CD4-positive, alpha-beta T cell (primary cell): ENCODE measurements around the gene ZNF440. TPM values are rescaled to one million over a fixed set of nuclear protein-coding genes. Genes with fewer than 3 reads are reported as not detected.

Experiments used
- ATAC-seq: fragments of 200-7000 bp; cut with Tn5 transposase; one replicate; pipeline ENCODE4 v1.10.0; 2022; ENCODE audit warnings: mild to moderate bottlenecking; ENCODE audit not compliant: poor library complexity
- CTCF ChIA-PET: fragments of 350-600 bp; sonication (Branson Sonifier 250); formaldehyde crosslinking; loops from one replicate; lab custom pipeline; 2021; ENCODE audit warnings: antibody characterized with exemption, inconsistent platforms; lab: Charles Lee
- POLR2A ChIA-PET: fragments of 350-600 bp; sonication (Branson Sonifier 250); formaldehyde crosslinking; loops from one replicate; lab custom pipeline; 2021; ENCODE audit warnings: antibody characterized with exemption, inconsistent platforms; lab: Charles Lee
- DNase-seq, 14 experiments: peaks; one replicate each; pipeline ENCODE4 v3.0.0-alpha.2; 2013 to 2020; ENCODE audit warnings: mixed read lengths in 2 of 14
- H3K27ac ChIP-seq, 2 donors: one replicate each; pipeline versions ENCODE4 v1.5.1 to v1.7.0; 2013; ENCODE audit warnings: low read length in 2 of 2, low read depth in 1 of 2, mild to moderate bottlenecking in 1 of 2
- H3K27me3 ChIP-seq, 2 experiments: 1 replicate in 1 of 2; 2 replicates in 1 of 2; pipeline versions ENCODE4 v1.6.1 to v1.7.0; 2013; ENCODE audit warnings: low read length in 2 of 2, control low read depth in 1 of 2, mild to moderate bottlenecking in 1 of 2, moderate library complexity in 1 of 2; ENCODE audit not compliant: insufficient read depth in 2 of 2, control insufficient read depth in 1 of 2
- H3K36me3 ChIP-seq: one replicate; pipeline ENCODE4 v1.6.1; 2013; ENCODE audit warnings: low read length, control low read depth; ENCODE audit not compliant: insufficient read depth
- H3K4me1 ChIP-seq: one replicate; pipeline ENCODE4 v1.6.1; 2013; ENCODE audit warnings: low read length, control low read depth; ENCODE audit not compliant: insufficient read depth
- H3K4me3 ChIP-seq: one replicate; pipeline ENCODE4 v1.5.1; 2013; ENCODE audit warnings: mild to moderate bottlenecking, low read length, moderate library complexity
- H3K9me3 ChIP-seq, 2 experiments: 1 replicate in 1 of 2; 2 replicates in 1 of 2; pipeline versions ENCODE4 v1.6.1 to v1.7.0; 2013; ENCODE audit warnings: low read length in 2 of 2, mild to moderate bottlenecking in 2 of 2, control low read depth in 1 of 2, moderate library complexity in 1 of 2; ENCODE audit not compliant: control insufficient read depth in 1 of 2, insufficient read depth in 1 of 2
- H3K27ac Mint-ChIP-seq: one replicate; pipeline ENCODE4 v1.8.0; 2020; ENCODE audit warnings: mixed read lengths
- H3K27me3 Mint-ChIP-seq: one replicate; pipeline ENCODE4 v1.8.0; 2021; ENCODE audit warnings: mixed read lengths
- H3K36me3 Mint-ChIP-seq: one replicate; pipeline ENCODE4 v1.8.0; 2021; ENCODE audit warnings: low read depth, mixed read lengths
- H3K4me1 Mint-ChIP-seq: one replicate; pipeline ENCODE4 v1.8.0; 2021; ENCODE audit warnings: low read depth, mixed read lengths
- H3K4me3 Mint-ChIP-seq: one replicate; pipeline ENCODE4 v1.8.0; 2020; ENCODE audit warnings: mild to moderate bottlenecking, mixed read lengths
- H3K9me3 Mint-ChIP-seq: one replicate; pipeline ENCODE4 v1.8.0; 2020; ENCODE audit warnings: mixed read lengths
- intact Hi-C, 2 experiments: fragments of 100-400 bp; cut with DNase I in 1 of 2; cut with micrococcal nuclease in 1 of 2; formaldehyde crosslinking; loops; one replicate each; pipeline versions ENCODE4 v1.15.1 to v1.9.0; 2023 to 2025; cut with DNase I, micrococcal nuclease
- total RNA-seq, 174 experiments: library from RNA in 2 of 174; stranded (reverse) in 2 of 174; gene quantifications; one replicate each; pipeline ENCODE4 v1.2.3 and lab custom pipeline; 2021 to 2026
- TF ChIP-seq, protein P1 (sequence below): fragments of 200-600 bp; IDR thresholded peaks from one replicate; pipeline ENCODE4 v1.8.0; 2022; ENCODE audit warnings: antibody characterized with exemption, mild to moderate bottlenecking

ZNF440 gene
- total RNA-seq, 2 experiments from 2014 or later = 5.8 to 6.8 TPM

GRCh38 chr19:11881151-11881800, 67.2 kb downstream of the ZNF440 start:
- intact Hi-C loops = loop anchor here (1.0 to 10.0 kb wide), 11 partner anchors 42 to 454 kb away; partner anchors contain the start of genes ZNF563 (in 1 of the 2) and ZNF763 (in 1 of the 2)
- TF ChIP-seq, protein P1, sequence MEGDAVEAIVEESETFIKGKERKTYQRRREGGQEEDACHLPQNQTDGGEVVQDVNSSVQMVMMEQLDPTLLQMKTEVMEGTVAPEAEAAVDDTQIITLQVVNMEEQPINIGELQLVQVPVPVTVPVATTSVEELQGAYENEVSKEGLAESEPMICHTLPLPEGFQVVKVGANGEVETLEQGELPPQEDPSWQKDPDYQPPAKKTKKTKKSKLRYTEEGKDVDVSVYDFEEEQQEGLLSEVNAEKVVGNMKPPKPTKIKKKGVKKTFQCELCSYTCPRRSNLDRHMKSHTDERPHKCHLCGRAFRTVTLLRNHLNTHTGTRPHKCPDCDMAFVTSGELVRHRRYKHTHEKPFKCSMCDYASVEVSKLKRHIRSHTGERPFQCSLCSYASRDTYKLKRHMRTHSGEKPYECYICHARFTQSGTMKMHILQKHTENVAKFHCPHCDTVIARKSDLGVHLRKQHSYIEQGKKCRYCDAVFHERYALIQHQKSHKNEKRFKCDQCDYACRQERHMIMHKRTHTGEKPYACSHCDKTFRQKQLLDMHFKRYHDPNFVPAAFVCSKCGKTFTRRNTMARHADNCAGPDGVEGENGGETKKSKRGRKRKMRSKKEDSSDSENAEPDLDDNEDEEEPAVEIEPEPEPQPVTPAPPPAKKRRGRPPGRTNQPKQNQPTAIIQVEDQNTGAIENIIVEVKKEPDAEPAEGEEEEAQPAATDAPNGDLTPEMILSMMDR = peak; percentile 74
- Histone ChIP-seq H3K9me3 (peaks cover 0 to 21% of the 10 kb centered on the region in 2 experiments), H3K4me3 (no peak overlapping the region), H3K36me3 (no peaks in the 10 kb centered on the region), H3K27me3 (no peaks in the 10 kb centered on the region), H3K4me1 (peaks cover 4% of the 10 kb centered on the region), H3K27ac (no peak overlapping the region)
- DNase-seq (peak; percentile 39 to 82 (median 54)), ATAC-seq (peak; percentile 60)
- POLR2A ChIA-PET = no interaction called here
- Mint-ChIP-seq H3K27ac (no peak overlapping the region), H3K4me1 (no peaks in the 10 kb centered on the region), H3K9me3 (no peaks in the 10 kb centered on the region), H3K27me3 (no peaks in the 10 kb centered on the region), H3K36me3 (no peaks in the 10 kb centered on the region), H3K4me3 (no peak overlapping the region)
- CTCF ChIA-PET = interaction anchor here (0.6 to 2.3 kb wide), 6 partner anchors 11 to 259 kb away, joined by 3 to 14 read pairs (median 6); partner anchors contain the start of gene ZNF20

GRCh38 chr19:11882606-11883005, 68.5 kb downstream of the ZNF440 start:
- no peak overlapping the region for H3K27ac Mint-ChIP-seq
- no peak overlapping the region for H3K27ac ChIP-seq
- TF ChIP-seq, protein P1 = no peak
- ChIA-PET CTCF (interaction anchor here (0.6 to 2.2 kb wide), 4 partner anchors 41 to 291 kb away, joined by 4 to 11 read pairs (median 5); no protein-coding TSS in a partner anchor), POLR2A (interaction anchor here (0.7 kb wide), 1 partner anchor 258 kb away, joined by 3 read pairs; the partner anchor contains the start of gene ZNF20)
- peaks cover under 1% of the 10 kb centered on the region for H3K36me3 Mint-ChIP-seq
- ATAC-seq = no peak
- intact Hi-C loops = loop anchor here in 1 of 2 experiments (5.0 to 10.0 kb wide), 2 partner anchors 175 to 452 kb away; partner anchors contain the start of gene ZNF563
- H3K4me1 Mint-ChIP-seq = peaks cover 5% of the 10 kb centered on the region
- H3K9me3 ChIP-seq = peaks cover 0 to 30% of the 10 kb centered on the region in 2 experiments
- peaks cover 10% of the 10 kb centered on the region for H3K4me1 ChIP-seq
- no peaks in the 10 kb centered on the region for H3K27me3 ChIP-seq
- H3K36me3 ChIP-seq = no peaks in the 10 kb centered on the region
- no peak overlapping the region for H3K4me3 Mint-ChIP-seq
- no peak for DNase-seq
- H3K4me3 ChIP-seq = no peak overlapping the region
- H3K27me3 Mint-ChIP-seq = no peaks in the 10 kb centered on the region
- no peaks in the 10 kb centered on the region for H3K9me3 Mint-ChIP-seq

Other genes with a start within 250 kb of the ZNF440 start
- 10 to 100 TPM; 13.4 to 15.3 TPM for gene ACP5, start 236.6 kb upstream of the ZNF440 start, total RNA-seq
- gene ZNF627, start 216.8 kb upstream of the ZNF440 start, total RNA-seq = 10 to 100 TPM; 11.7 to 12.7 TPM
- gene ZNF823, start 75.3 kb upstream of the ZNF440 start, total RNA-seq = 1 to 10 TPM; 1.7 to 2.2 TPM
- gene ZNF441, start 47.3 kb upstream of the ZNF440 start, total RNA-seq = 1 to 10 TPM; 2.6 to 4.1 TPM
- gene ZNF491, start 15.8 kb upstream of the ZNF440 start, total RNA-seq = 1 to 10 TPM in 1 of 2 experiments, under 1 TPM in 1; 0.41 to 1.1 TPM
- 1 to 10 TPM; 6.3 to 6.6 TPM for gene ZNF439, start 34.5 kb downstream of the ZNF440 start, total RNA-seq
- gene ZNF69, start 73.5 kb downstream of the ZNF440 start, total RNA-seq = 1 to 10 TPM; 2.4 to 3.5 TPM
- 10 to 100 TPM; 13.2 to 14.5 TPM for gene ZNF700, start 110.8 kb downstream of the ZNF440 start, total RNA-seq
- 1 to 10 TPM; 2.5 to 2.9 TPM for gene ZNF763, start 150.8 kb downstream of the ZNF440 start, total RNA-seq
- 1 to 10 TPM; 2.6 to 2.8 TPM for gene ZNF433, start 221.4 kb downstream of the ZNF440 start, total RNA-seq
- not detected for gene ZNF878, start 238.7 kb downstream of the ZNF440 start, total RNA-seq